HepG2 (cell line): Measurements from ENCODE around the gene KATNB1. TPM values are rescaled to one million over a fixed set of nuclear protein-coding genes. Genes with fewer than 3 reads are reported as not detected.

ENCODE experiments used
- ATF3 ChIP-seq: sonication (generic); formaldehyde crosslinking; IDR thresholded peaks from 2 replicates; pipeline ENCODE4 v1.4.0; 2020; ENCODE audit warnings: missing genetic modification reagents
- CBX5 ChIP-seq: sonication (generic); formaldehyde crosslinking; IDR thresholded peaks from 2 replicates; pipeline ENCODE4 v1.4.0; 2020; ENCODE audit warnings: missing genetic modification reagents, borderline replicate concordance
- CC2D1A ChIP-seq: sonication (generic); formaldehyde crosslinking; IDR thresholded peaks from 2 replicates; pipeline ENCODE4 v1.8.1; 2023; ENCODE audit warnings: mild to moderate bottlenecking, missing genetic modification reagents
- CCDC6 ChIP-seq: sonication (generic); formaldehyde crosslinking; IDR thresholded peaks from 2 replicates; pipeline ENCODE4 v1.8.1; 2022; ENCODE audit warnings: mild to moderate bottlenecking, missing genetic modification reagents, moderate library complexity
- EP300 ChIP-seq, 3 experiments: sonication (generic) in 1 of 3; formaldehyde crosslinking in 1 of 3; IDR thresholded peaks; 2 replicates each; pipeline versions ENCODE4 v1.5.1 to v1.6.1; 2011 to 2020; ENCODE audit warnings: low read depth in 2 of 3, low read length in 2 of 3, borderline replicate concordance in 1 of 3, improper control_type of control experiment in 1 of 3, mild to moderate bottlenecking in 1 of 3, missing genetic modification reagents in 1 of 3, moderate library complexity in 1 of 3
- FOXC1 ChIP-seq: sonication (generic); formaldehyde crosslinking; IDR thresholded peaks from 2 replicates; pipeline ENCODE4 v1.8.0; 2022; ENCODE audit warnings: mild to moderate bottlenecking, missing genetic modification reagents, borderline replicate concordance
- HNRNPL ChIP-seq: fragments of 200-400 bp; formaldehyde crosslinking; IDR thresholded peaks from 2 replicates; pipeline ENCODE4 v1.6.1; 2017; ENCODE audit warnings: mild to moderate bottlenecking, low read depth, low read length
- SKIL ChIP-seq: sonication (generic); formaldehyde crosslinking; IDR thresholded peaks from 2 replicates; pipeline ENCODE4 v1.8.0; 2022; ENCODE audit warnings: missing genetic modification reagents, mild to moderate bottlenecking, moderate library complexity, borderline replicate concordance
- ZFX ChIP-seq: sonication (generic); formaldehyde crosslinking; IDR thresholded peaks from 2 replicates; pipeline ENCODE4 v1.4.0; 2020; ENCODE audit warnings: mild to moderate bottlenecking, low read depth, missing genetic modification reagents, moderate library complexity
- ZNF33B ChIP-seq: sonication (generic); formaldehyde crosslinking; IDR thresholded peaks from 2 replicates; pipeline ENCODE4 v1.5.1; 2020; ENCODE audit warnings: mild to moderate bottlenecking, missing genetic modification reagents
- ZNF878 ChIP-seq: sonication (generic); formaldehyde crosslinking; IDR thresholded peaks from 2 replicates; pipeline ENCODE4 v1.8.1; 2023; ENCODE audit warnings: mild to moderate bottlenecking, missing genetic modification reagents, moderate library complexity
- ZSCAN9 ChIP-seq: IDR thresholded peaks from 2 replicates; pipeline ENCODE4 v1.6.1; 2016; ENCODE audit warnings: borderline replicate concordance
- polyA plus RNA-seq, 8 experiments: library from polyadenylated mRNA; depleted of rRNA in 3 of 8; stranded (reverse) in 7 of 8; unstranded in 1 of 8; fragments of >200 nt; fragmentation: Illumina TruSeq in 4 of 8; extraction: Trizol in 4 of 8; gene quantifications; 2 replicates each; pipeline versions ENCODE4 v1.2.1 to v1.2.3, GENCODE V29; 2011 to 2016; ENCODE audit warnings: low read depth in 4 of 8, missing spikeins in 1 of 8, mixed read lengths in 1 of 8; ENCODE audit not compliant: insufficient read depth in 1 of 8
- total RNA-seq, 5 experiments: library from RNA; depleted of rRNA; stranded (reverse); fragments of >200 nt; fragmentation: Illumina TruSeq; extraction: Trizol; gene quantifications; 2 replicates each; pipeline ENCODE4 v1.2.3, GENCODE V29; 2016; ENCODE audit warnings: low read depth in 1 of 5
- TF ChIP-seq, protein P1 (sequence below): sonication (generic); formaldehyde crosslinking; IDR thresholded peaks from 2 replicates; pipeline ENCODE4; 2020; ENCODE audit warnings: missing genetic modification reagents, mild to moderate bottlenecking, borderline replicate concordance
- TF ChIP-seq, protein P2 (sequence below), 2 experiments: sonication (generic) in 1 of 2; formaldehyde crosslinking in 1 of 2; IDR thresholded peaks; 2 replicates each; pipeline versions ENCODE4 v1.4.0 to v1.6.1; 2016 to 2020; ENCODE audit warnings: borderline replicate concordance in 1 of 2, low read depth in 1 of 2, mild to moderate bottlenecking in 1 of 2, missing genetic modification reagents in 1 of 2
- TF ChIP-seq, protein P3 (sequence below): sonication (generic); formaldehyde crosslinking; IDR thresholded peaks from 2 replicates; pipeline ENCODE4 v1.5.0; 2020; ENCODE audit warnings: mild to moderate bottlenecking, missing genetic modification reagents, moderate library complexity

KATNB1 gene
- total and polyA plus RNA-seq, 2 of the 13 experiments (the other 11 are each of a cell fraction or from before 2014, with no cell fraction given) = 31.5 to 43.5 TPM

GRCh38 chr16:57720142-57720575 is 15.4 kb upstream of the KATNB1 start (continued):
- TF ChIP-seq, protein P1, sequence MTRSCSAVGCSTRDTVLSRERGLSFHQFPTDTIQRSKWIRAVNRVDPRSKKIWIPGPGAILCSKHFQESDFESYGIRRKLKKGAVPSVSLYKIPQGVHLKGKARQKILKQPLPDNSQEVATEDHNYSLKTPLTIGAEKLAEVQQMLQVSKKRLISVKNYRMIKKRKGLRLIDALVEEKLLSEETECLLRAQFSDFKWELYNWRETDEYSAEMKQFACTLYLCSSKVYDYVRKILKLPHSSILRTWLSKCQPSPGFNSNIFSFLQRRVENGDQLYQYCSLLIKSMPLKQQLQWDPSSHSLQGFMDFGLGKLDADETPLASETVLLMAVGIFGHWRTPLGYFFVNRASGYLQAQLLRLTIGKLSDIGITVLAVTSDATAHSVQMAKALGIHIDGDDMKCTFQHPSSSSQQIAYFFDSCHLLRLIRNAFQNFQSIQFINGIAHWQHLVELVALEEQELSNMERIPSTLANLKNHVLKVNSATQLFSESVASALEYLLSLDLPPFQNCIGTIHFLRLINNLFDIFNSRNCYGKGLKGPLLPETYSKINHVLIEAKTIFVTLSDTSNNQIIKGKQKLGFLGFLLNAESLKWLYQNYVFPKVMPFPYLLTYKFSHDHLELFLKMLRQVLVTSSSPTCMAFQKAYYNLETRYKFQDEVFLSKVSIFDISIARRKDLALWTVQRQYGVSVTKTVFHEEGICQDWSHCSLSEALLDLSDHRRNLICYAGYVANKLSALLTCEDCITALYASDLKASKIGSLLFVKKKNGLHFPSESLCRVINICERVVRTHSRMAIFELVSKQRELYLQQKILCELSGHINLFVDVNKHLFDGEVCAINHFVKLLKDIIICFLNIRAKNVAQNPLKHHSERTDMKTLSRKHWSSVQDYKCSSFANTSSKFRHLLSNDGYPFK = peak; percentile 47; the same call in 1 of the 2 replicates
- TF ChIP-seq CCDC6 (CRISPR knock-in tag) (peak; percentile 55; the same call in 1 of the 2 replicates), CBX5 (peak; percentile 63; the same call in 1 of the 2 replicates), SKIL (CRISPR knock-in tag) (no peak), ZNF878 (CRISPR knock-in tag) (peak; percentile 82; the same call in 1 of the 2 replicates), ZFX (CRISPR knock-in tag) (peak; percentile 66), CC2D1A (no peak), FOXC1 (CRISPR knock-in tag) (peak; percentile 37; the same call in 1 of the 2 replicates), ATF3 (CRISPR knock-in tag) (0 out of 2 replicates have a peak, but pooled peaks have one; percentile 13), ZNF33B (no peak), HNRNPL (no peak), ZSCAN9 (CRISPR knock-in tag) (0 out of 2 replicates have a peak, but pooled peaks have one; percentile 28), EP300 (IDR thresholded peaks at IDR 0.05; ENCODE audit: low read depth in 2 of 2, low read length in 2 of 2) (0 out of 4 replicates have a peak, but pooled peaks of 1 of the 2 experiments have one; percentile 10), EP300 (CRISPR knock-in tag; IDR thresholded peaks at IDR 0.05; ENCODE audit: borderline replicate concordance) (no peak)
- TF ChIP-seq, protein P2, sequence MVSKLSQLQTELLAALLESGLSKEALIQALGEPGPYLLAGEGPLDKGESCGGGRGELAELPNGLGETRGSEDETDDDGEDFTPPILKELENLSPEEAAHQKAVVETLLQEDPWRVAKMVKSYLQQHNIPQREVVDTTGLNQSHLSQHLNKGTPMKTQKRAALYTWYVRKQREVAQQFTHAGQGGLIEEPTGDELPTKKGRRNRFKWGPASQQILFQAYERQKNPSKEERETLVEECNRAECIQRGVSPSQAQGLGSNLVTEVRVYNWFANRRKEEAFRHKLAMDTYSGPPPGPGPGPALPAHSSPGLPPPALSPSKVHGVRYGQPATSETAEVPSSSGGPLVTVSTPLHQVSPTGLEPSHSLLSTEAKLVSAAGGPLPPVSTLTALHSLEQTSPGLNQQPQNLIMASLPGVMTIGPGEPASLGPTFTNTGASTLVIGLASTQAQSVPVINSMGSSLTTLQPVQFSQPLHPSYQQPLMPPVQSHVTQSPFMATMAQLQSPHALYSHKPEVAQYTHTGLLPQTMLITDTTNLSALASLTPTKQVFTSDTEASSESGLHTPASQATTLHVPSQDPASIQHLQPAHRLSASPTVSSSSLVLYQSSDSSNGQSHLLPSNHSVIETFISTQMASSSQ (IDR thresholded peaks at IDR 0.05; ENCODE audit: low read depth) = no peak
- TF ChIP-seq, protein P2 (CRISPR knock-in tag; IDR thresholded peaks at IDR 0.05; ENCODE audit: borderline replicate concordance) = peak; percentile 50; the same call in 1 of the 2 replicates
- TF ChIP-seq, protein P3, sequence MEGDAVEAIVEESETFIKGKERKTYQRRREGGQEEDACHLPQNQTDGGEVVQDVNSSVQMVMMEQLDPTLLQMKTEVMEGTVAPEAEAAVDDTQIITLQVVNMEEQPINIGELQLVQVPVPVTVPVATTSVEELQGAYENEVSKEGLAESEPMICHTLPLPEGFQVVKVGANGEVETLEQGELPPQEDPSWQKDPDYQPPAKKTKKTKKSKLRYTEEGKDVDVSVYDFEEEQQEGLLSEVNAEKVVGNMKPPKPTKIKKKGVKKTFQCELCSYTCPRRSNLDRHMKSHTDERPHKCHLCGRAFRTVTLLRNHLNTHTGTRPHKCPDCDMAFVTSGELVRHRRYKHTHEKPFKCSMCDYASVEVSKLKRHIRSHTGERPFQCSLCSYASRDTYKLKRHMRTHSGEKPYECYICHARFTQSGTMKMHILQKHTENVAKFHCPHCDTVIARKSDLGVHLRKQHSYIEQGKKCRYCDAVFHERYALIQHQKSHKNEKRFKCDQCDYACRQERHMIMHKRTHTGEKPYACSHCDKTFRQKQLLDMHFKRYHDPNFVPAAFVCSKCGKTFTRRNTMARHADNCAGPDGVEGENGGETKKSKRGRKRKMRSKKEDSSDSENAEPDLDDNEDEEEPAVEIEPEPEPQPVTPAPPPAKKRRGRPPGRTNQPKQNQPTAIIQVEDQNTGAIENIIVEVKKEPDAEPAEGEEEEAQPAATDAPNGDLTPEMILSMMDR (CRISPR knock-in tag) = peak; percentile 98
